IPS-NIHi11 (cell line): ENCODE data around the gene DENND10.
A peak's percentile ranks its signal among the peaks of the same experiment; 100 is the strongest.
"Not testable (repeated sequence)": the region's sequence is repeated elsewhere in the genome, so short reads cannot be mapped to it uniquely, and the experiment has no call there.

Experiments
- DNase-seq: peaks from one replicate; pipeline ENCODE4 v3.0.0; 2012; ENCODE audit warnings: mixed read lengths, low spot score

DENND10 gene, protein sequence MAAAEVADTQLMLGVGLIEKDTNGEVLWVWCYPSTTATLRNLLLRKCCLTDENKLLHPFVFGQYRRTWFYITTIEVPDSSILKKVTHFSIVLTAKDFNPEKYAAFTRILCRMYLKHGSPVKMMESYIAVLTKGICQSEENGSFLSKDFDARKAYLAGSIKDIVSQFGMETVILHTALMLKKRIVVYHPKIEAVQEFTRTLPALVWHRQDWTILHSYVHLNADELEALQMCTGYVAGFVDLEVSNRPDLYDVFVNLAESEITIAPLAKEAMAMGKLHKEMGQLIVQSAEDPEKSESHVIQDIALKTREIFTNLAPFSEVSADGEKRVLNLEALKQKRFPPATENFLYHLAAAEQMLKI

DNA sequence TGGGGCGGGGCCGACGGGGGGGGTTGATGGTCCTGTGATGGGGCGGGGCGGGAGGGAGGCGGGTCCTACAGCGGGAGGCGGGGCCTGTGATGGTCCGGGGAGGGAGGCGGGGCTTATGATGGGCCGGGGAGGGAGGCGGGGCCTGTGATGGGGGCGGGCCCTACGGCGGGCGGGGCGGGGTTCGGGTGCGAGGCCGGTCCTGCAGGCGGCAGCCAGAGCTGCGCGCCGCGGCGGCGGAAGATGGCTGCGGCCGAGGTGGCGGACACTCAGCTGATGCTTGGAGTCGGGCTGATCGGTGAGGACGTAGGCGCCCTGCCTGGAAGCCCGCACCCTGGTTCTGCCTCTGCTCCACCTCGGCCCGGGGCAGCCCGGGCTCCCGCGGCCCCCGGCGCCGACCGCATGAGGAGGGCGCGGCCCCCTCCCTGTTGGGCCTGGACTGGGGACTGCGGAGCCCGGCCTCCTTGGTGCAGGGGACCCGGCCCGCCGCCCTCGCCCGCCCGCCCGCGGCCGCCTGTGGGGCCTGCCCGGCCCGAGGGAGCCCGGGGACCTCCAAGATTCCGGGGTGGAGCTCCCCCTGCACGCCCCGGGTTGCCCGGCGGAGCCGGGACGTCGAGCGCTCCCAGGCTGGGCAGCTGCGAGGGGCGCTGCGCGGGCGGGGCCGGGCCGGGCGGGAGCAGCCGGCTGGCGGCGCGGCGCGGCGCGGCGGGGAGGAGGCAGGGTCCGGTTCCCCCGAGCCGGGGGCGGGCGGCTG is at the start of gene DENND10:
Gene DENND10 (plus strand): TSS at position 211 of the 751 bp plus-strand sequence. CDS start 30 bp downstream, at position 241.
- peak; percentile 99 for DNase-seq

DNA sequence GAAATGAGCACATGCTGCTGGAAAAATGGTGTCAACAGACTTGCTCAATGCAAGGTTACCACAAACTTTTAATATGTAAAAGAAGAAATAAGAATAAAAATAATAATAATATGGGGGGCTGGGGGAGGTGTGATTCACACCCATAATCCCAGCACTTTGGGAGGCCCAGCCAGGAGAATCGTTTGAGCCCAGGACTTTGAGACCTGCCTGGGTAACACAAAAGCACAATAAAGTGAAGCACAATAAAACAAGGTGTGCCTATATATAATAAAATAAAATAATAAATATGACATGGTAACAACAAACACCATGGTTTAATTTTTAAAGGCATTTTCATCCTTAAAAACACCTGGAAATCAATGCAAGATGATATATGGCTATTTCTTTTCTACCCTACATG is 48.4 kb upstream of the DENND10 start:
- no peak for DNase-seq

DNA sequence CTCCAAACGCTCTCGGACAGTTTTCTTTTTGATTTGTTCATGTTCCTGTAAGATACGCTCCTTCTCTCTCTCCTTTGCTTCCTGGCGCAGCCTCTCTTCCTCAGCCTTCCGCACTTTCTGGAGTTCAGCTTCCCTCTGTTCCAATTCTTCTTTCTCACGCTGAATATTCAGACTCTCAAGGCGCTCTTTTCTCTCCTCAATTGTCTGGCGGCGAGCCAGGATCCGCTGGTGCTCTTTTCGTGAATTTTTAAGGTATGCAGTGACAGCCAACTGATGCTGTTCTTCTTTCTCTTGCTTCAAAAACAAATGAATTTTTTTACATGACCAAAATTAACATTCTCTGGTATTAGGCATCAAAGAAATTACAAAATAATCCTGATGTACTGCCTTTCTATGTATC is 45.9 kb upstream of the DENND10 start:
- DNase-seq = no peak

DNA sequence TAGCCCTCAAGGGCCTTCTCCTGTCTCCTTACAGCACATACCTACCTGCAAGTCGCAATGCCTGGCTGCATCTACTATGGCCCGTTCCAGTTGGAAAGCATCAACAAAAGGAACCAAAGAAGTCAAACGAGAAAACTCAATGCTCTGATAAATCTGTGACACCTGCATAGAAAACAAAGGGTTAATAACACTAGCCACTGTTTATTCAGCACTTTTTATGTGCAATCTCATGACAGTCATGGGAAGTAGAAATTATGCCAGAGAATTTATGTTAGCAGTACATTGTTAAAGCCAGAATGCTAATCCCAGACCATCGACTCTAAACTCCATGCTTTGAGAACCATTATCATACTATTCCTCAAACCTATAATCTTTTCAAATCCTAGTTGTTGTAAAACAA is 44.4 kb upstream of the DENND10 start:
- no peak for DNase-seq

DNA sequence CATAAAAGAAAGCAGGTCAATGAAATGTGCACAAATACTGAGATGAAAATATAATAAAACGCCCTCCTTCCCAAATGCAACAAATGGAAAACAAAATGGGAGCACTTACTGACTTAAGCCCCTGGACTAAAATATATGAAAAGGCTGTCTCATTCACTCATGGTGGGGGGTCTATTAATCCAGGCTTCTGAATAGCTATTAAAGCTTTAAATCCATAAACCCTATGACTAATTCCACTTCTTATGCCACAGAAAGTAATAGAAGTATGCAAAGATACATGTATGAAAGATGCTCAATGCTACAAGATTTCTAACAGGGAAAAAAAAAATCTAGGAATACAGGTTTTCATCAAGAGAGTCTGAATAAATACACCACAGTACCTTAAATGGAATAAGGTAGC is 43.8 kb upstream of the DENND10 start:
- no peak for DNase-seq

DNA sequence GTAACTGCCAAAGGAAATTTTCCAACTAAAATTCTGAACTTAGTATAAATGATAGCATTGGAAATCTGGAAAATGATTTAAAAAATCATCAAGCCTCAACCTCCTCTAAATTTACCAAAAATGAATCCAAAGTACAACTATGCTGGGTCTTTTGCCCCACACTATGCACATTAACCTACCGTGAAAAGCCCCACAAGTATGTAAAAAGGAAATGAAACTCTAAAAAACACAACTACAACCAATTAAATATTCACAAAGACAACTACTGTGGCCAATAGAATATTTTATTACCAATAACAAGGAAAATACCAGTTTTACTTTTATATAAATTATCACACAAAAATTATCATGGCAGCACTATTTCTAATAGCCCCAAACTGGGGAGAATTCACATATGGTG is 42.6 kb upstream of the DENND10 start:
- no peak for DNase-seq

DNA sequence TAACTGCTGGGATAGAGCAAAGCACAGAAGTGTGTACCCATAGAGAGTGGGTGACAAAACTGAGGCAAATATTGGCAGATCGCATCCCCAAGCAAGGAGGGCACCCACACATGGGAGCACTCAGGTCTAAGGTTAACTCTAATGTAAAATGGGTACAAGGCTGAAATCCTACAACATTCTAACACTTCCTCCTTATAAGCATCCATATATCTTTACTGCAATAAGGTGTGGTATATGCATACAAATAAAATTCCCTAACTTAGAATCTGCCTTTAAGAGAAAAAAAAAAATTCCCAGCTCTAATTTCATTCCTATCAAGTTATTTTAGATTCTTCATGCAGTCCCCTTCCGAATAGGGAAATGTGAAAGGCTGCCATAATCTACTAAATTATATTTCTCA is 42.0 kb upstream of the DENND10 start:
- no peak for DNase-seq

DNA sequence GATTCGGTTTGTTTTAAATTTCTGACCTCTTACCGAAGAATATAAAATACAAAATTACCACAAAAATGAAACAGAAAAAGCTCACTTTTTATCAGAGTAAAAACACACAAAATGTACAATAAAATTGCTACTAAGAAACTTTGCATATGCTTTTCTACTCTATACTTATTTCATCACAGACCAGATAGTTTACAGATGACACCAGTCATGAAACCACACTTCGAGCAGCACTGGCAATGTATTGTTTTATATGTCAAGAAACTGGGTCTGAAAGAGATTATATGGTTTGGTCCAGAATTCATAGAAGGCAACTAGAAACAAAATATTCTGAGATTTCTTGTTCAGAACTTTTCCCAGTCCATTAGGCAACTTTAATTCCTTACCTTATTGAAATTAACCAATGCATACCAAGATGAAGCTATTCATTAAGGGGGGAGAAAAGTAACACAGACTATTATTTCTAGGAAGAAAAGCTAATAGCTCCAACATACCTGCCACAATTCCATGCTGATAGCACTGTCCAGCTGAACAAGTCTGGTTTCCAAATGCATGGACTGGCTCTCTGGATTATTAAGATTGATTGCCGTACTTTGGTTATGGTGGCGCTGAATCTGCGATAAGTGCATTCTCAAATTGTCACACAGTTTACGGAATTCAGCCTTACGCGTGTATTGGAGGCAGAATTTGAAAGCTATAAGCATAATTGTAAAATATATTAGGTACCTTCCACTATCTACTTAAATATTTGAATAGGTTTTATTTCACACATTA is 33.3 kb upstream of the DENND10 start:
- no peak for DNase-seq

DNA sequence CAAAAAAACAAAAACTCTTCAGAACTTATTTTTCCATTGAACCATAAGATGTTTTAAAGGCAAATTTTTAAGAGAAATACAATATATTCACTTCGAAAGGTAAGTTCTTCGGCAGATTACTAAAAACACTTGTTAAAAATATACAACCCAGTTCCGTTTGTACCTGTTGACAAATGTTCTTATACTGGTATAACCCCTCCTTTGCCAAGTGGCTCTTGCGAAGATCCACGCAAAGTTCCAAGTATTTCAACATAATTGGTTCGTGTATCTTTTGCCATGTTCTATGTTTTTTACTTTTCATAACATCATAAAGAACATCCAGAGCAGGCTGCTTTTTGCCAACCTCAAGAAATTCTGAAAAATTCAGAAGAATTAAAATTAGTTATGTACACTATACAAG is 30.3 kb upstream of the DENND10 start:
- no peak for DNase-seq

DNA sequence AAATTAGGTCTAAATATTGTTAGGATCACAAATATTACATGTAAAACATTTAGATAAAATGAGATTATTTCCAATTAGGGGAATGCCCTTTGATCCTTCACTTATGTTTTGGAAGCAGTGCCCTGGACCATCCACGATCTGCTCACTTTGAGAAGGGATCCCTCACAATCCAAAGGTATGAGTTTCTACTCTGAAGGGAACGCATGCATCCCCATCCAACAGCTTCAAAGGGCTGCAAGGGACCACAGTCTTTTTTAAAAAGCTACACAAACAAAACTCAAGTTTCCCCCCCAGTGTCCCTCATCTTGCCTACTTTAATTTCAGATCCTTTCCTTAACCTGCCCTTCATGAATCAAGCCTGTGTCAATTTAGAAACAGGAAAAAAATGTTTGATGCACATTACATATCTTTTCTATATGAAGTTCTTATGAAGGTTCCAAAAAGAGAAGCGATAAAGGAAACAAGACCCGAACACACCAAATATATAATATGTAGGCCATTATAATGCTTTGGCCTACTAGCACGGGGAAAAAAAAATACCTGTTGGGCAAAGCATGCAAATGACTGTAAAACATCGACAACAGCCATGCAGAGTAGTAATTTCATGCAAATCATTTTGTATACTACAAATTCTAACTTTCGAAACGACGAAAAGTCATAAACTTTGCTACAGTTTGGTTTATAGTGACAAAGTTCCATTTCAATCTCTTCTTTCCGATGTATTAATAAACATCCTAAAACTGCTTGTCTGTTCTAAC is 25.3 kb upstream of the DENND10 start:
- no peak for DNase-seq

DNA sequence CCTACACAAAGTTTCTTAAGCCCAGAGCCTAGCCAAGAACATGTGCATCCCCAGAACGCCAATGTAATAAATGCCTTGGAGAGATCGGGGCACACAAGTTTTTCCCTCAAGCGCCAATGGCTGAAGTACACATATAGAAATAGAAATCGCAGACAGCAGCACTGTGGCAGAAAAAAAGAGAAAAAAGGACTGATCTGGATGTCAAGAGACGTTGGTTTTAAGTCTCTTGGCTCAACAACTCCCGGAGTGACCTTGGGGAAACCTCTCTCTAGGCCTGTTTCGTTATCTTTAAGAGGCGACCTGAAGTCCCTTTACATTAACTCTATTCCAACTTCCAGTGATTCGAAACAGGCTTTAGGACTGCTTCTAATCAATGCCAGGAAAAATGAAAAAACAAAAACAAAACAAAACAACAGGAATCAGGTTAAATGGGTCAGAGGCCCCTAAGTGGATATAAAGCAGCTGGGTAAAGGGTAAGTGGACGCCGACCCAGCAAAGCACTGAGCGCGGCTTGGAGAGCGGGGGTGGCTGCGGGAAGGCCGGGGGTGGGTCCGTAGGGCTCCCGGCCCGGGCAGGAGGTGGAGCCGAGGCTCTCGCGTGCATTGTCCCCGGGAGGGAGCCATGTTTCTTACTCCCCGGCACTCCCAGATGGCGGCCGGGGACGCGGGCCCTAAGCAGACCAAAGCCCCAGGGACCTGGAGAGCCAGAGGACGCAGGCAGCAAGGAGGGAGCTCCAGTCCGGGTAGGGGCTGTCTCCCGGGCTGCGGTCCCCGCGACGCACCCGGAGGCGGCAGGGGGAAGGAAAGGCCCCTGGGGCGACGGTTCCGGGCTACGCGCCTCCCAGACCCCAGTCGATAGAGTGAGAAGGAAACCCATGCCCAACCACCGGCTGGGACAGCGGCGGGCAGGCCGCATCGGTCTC is 24.1 kb upstream of the DENND10 start:
- DNase-seq = peak; percentile 88

DNA sequence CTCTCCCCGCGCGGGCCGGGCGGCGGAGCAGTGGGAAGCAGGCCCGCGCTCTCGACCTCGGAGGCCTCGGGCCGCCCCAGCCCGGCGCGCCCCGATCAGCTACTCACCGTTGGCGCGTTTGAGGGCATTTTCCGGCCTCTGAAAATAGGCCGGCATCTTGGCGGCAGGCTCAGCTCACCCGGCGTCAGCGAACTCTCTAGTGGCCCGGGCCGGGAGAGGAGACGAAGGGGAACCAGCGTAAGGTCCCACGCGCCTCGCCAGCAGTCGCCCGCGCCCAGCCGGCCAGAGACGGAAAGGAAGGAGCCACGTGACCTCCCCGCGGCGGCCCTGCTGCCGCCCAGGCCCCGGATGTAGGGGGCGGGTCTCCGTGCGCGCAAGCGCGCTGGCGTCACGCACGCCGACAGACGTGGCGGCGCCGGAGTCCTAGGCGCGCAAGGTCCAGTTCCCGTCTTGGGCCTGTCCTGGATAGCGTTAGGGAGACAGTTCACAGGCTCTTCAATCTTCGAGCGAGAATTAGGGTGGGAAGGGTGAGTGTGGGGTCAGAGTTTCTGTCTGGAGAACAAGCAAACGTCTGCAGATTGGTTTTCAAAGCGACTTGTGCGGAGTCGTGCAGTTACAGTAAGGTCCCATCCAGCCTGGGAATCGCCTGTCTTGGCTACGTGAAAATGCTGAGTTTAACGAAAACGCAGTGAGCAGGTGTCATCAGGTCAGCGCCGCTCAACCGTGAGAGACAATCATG is 23.2 kb upstream of the DENND10 start, which contains the start of gene EIF3A:
Gene EIF3A (minus strand): TSS at position 297 of the 739 bp plus-strand sequence. CDS start 141 bp downstream, at position 156.
- DNase-seq = peak; percentile 98

DNA sequence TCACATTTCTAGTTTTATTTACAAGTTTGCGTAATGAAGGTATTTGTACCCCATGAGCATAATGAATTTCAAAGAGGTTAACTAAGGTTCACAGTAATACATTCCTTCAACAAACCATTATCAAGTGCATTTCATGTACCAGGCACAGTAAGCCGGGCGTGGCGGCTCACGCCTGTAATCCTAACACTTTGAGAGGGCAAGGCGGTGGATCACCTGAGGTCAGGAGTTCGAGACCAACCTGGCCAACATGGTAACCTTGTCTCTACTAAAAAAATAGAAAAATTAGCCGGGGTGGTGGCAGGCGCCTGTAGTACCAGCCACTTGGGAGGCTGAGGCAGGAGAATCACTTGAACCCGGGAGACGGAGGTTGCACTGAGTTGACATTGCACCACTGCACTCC is 19.0 kb upstream of the DENND10 start:
- DNase-seq = no peak

DNA sequence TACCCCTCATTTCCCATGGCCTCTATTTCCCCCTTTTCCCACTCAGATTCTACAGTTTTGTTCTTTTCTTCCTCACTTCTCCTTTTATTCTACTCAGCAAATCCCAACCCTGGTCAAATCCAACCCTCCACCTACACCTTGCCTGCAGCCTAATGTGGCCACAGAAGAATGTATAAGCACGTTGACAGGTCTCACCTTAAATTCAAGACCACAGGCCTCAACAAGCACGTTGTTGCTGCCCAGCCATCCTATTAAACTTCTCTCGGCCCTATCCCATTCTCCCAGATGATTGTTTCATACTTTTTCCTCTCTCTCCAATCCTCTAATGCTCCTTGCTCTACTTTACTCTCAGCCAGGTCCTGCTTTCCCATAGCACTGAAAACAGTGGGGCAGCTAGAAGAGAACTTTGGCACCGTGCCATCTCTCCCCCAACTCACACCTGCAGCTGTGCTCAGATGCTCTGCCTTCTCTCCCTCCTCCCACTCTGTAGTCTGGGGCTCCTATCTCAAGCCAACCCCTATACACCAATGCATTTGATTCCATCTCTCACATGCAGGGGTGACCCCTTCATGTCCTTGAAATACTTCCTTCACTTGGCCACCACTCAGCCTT is 16.5 kb upstream of the DENND10 start:
- no peak for DNase-seq

DNA sequence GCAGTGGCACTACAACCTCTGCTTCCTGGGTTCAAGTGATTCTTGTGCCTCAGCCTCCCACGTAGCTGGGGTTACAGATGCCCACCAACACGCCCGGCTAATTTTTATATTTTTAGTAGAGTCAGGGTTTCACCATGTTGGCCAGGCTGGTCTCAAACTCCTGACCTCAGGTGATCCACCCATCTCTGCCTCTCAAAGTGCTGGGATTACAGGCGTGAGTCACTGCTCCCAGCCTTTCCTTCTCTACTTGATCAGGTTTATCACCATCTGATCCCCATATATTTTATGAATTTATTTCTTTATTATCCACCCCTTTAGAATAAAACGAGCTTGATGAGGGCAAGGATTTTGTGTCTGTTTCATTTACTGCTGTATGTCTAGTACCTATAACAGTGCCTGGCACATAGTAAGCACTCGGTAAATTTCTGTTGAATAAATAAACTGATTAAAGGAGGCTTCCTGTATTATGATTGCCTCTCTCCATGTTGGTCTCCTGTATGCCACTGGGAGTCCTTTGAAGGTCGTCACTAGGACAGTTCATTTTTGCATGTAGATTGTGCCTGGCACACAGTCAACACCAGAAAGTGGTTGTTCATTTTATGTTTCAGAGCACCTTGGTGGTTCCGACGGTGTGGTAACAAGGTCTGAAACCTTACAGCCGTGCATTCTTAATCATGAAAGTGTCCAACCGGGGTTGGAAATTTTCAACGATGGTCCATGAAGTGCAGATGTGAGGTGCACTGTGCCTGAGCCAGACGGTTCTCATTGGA is 13.7 kb upstream of the DENND10 start:
- DNase-seq = no peak

DNA sequence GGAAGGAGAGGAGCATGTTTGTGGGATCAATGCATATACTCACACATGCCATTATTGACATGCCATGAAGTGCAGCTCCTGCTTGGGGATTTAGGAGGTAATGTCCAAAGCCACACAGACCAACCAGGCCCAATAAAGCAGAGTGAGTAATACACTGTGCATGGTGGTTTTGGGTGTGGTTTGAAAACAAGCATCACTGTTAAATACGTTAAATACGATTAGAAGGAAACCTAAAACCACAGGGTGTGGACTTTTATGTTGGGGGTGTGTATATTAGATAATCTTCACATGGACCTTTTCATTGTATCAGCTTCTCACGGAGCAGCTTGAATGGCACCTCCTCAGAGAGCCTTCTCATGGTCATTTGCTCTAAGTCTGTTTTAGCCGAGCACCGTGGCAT is 12.9 kb upstream of the DENND10 start:
- DNase-seq = no peak

DNA sequence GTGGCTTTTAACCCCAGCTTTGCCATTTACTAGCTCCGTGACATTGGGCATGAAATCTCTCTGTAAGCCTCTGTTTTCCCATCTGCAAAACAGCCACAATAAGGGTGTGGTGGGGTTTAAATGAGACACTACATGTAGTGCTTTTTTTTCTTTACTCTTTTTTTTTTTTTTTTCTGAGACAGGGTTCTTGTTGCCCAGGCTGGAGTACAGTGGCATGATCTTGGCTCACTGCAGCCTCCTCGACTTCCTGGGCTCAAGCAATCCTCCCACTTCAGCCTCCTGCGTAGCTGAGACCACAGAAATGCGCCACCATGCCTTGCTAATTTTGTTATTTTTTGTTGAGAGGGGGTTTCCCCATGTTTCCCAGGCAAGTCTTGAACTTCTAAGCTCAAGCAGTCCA is 8.3 kb upstream of the DENND10 start:
- DNase-seq = no peak

DNA sequence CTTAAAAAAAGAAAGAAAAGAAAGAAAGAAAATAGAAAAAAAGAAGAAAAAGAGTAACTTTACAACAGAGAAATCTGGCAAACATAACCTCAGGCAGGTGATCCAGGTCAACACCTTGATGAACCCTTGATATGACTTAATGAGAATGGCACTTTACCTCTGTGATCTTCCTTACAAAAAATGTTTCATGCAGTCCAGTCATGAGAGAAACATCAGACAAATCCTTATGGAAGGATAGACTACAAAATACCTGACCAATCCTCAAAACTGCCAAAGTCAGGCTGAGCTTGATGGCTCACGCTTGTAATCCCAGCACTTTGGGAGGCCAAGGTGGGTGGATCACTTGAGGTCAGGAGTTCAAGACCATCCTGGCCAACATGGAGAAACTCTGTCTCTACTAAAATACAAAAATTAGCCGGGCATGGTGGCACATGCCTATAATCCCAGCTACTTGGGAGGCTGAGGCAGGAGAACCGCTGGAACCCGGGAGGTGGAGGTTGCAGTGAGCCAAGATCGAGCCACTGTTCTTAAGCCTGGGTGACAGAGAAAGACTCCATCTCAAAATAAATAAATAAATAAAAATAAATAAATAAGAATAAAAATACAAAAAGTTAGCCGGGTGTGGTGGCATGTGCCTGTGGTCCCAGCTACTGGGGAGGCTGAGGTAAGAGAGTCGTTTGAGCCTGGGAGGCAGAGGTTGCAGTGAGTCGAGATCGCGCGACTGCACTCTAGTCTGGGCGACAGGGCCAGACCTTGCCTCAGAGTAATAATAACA is 7.1 kb upstream of the DENND10 start:
- DNase-seq = not testable (repeated sequence)
